ENCODE data around the gene ALDH3B1. TPM values are rescaled to one million over a fixed set of nuclear protein-coding genes. Genes with fewer than 3 reads are reported as not detected.

Gene ALDH3B1
- total and polyA plus RNA-seq, 9 of the 15 experiments (the other 6 are each of a cell fraction or from before 2014, with no cell fraction given): 0.01 to 0.35 (median 0.07) TPM; not detected in 2

- no peak for TF ChIP-seq ZBTB9 (CRISPR knock-in tag; IDR thresholded peaks at IDR 0.05)
- no peak for TF ChIP-seq ZNF76 (CRISPR knock-in tag; IDR thresholded peaks at IDR 0.05; ENCODE audit: borderline replicate concordance)
- TF ChIP-seq DIDO1 (tag; IDR thresholded peaks at IDR 0.05; ENCODE audit: low read depth): no peak
- peak; percentile 83 for TF ChIP-seq TAF1 (IDR thresholded peaks at IDR 0.05; ENCODE audit: control insufficient read depth, extremely low read depth, insufficient read depth, low read length, severe bottlenecking)
- TF ChIP-seq ZC3H8 (IDR thresholded peaks at IDR 0.05): no peak
- TF ChIP-seq WHSC1 (IDR thresholded peaks at IDR 0.05; ENCODE audit: low read length): no peak
- no peak for TF ChIP-seq KAT8 (IDR thresholded peaks at IDR 0.05; ENCODE audit: low read depth)
- peak; percentile 71; the same call in 1 of the 2 replicates for TF ChIP-seq THAP12 (CRISPR knock-in tag; IDR thresholded peaks at IDR 0.05)
- no peak for TF ChIP-seq ZNF785 (CRISPR knock-in tag; IDR thresholded peaks at IDR 0.05)
- TF ChIP-seq ZNF143 (CRISPR knock-in tag; IDR thresholded peaks at IDR 0.05): no peak
- TF ChIP-seq TBL1XR1 (IDR thresholded peaks at IDR 0.05; ENCODE audit: low read length in 2 of 2): no peak
- 0 out of 2 replicates have a peak, but pooled peaks have one; percentile 2 for TF ChIP-seq ZBTB33 (CRISPR knock-in tag; IDR thresholded peaks at IDR 0.05)
- TF ChIP-seq MAFF (IDR thresholded peaks at IDR 0.05; ENCODE audit: low read length): no peak
- TF ChIP-seq RBM25 (IDR thresholded peaks at IDR 0.05; ENCODE audit: low read depth, low read length, severe bottlenecking): peak; percentile 85
- no peak for TF ChIP-seq ZNF583 (CRISPR knock-in tag; IDR thresholded peaks at IDR 0.05)
Observed at GRCh38 chr11:68030318-68031143, 20.4 kb downstream of the ALDH3B1 start, which contains the start of gene NDUFS8 (continued).

Measured in K562 (cell line).